Esophagus muscularis mucosa (tissue), 4 donors: ENCODE data around the gene PHYKPL.

Experiments used
- EP300 ChIP-seq: sonication (generic); formaldehyde crosslinking; IDR thresholded peaks from one replicate; pipeline ENCODE4 v1.6.1; 2017; ENCODE audit warnings: antibody characterized with exemption
- POLR2A ChIP-seq: fragments of 450-650 bp; IDR thresholded peaks from one replicate; pipeline ENCODE4 v1.6.1; 2017; ENCODE audit warnings: antibody characterized with exemption, moderate library complexity, mild to moderate bottlenecking, low read depth
- POLR2AphosphoS5 ChIP-seq, 2 donors: sonication (generic); formaldehyde crosslinking; IDR thresholded peaks; one replicate each; pipeline ENCODE4 v1.6.1; 2017; ENCODE audit warnings: antibody characterized with exemption in 2 of 2
- TF ChIP-seq, protein P1 (sequence below), 3 experiments: fragments of 200-600 bp in 2 of 3; fragments of 450-650 bp in 1 of 3; sonication (generic) in 2 of 3; IDR thresholded peaks; one replicate each; pipeline ENCODE4 v1.5.1; 2017 to 2019; ENCODE audit warnings: antibody characterized with exemption in 3 of 3, mild to moderate bottlenecking in 2 of 3, moderate library complexity in 1 of 3

DNA sequence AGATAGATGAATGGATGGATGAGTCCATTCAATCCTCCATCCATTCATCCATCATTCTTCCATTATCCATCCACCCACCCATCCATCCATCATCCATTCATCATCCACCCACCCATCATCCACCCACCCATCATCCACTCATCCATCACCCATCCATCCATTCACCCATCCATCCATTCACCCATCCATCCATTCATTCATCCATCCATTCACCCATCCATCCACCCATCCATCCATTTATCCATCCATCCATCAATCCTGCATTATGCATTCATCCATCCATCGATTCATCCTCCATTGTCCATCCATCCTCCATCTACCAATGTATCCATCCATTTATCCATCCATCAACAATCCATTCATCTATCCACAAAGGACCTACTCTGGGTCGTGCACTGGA is 12.8 kb upstream of the PHYKPL start:
- TF ChIP-seq, protein P1, sequence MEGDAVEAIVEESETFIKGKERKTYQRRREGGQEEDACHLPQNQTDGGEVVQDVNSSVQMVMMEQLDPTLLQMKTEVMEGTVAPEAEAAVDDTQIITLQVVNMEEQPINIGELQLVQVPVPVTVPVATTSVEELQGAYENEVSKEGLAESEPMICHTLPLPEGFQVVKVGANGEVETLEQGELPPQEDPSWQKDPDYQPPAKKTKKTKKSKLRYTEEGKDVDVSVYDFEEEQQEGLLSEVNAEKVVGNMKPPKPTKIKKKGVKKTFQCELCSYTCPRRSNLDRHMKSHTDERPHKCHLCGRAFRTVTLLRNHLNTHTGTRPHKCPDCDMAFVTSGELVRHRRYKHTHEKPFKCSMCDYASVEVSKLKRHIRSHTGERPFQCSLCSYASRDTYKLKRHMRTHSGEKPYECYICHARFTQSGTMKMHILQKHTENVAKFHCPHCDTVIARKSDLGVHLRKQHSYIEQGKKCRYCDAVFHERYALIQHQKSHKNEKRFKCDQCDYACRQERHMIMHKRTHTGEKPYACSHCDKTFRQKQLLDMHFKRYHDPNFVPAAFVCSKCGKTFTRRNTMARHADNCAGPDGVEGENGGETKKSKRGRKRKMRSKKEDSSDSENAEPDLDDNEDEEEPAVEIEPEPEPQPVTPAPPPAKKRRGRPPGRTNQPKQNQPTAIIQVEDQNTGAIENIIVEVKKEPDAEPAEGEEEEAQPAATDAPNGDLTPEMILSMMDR (IDR thresholded peaks at IDR 0.05): no peak
- TF ChIP-seq POLR2A: no peak
- no peak for TF ChIP-seq POLR2AphosphoS5 (IDR thresholded peaks at IDR 0.05)
- TF ChIP-seq EP300: no peak
